ENCODE results near the gene CCDC78.

Gene CCDC78

GRCh38 chr16:674214-674881 is 51.9 kb downstream of the CCDC78 start:
- TF ChIP-seq SIN3A (IDR thresholded peaks at IDR 0.05; ENCODE audit: borderline replicate concordance, insufficient read depth, low read length) = no peak
- TF ChIP-seq TAF1 (IDR thresholded peaks at IDR 0.05; ENCODE audit: borderline replicate concordance, insufficient read depth, low read length) = no peak
- no peak for TF ChIP-seq FOXP2 (optimal IDR thresholded peaks at IDR 0.05; ENCODE audit: borderline replicate concordance, extremely low read depth, extremely low read length, insufficient read depth)
- no peak for TF ChIP-seq POLR2AphosphoS5 (IDR thresholded peaks at IDR 0.05; ENCODE audit: low read depth, low read length)
- TF ChIP-seq REST (IDR thresholded peaks at IDR 0.05; ENCODE audit: insufficient read depth in 1 of 2, low read depth in 2 of 2, low read length in 2 of 2) = no peak

GRCh38 chr16:673399-673991 is 52.7 kb downstream of the CCDC78 start:
- no peak for TF ChIP-seq SIN3A (IDR thresholded peaks at IDR 0.05; ENCODE audit: borderline replicate concordance, insufficient read depth, low read length)
- TF ChIP-seq POLR2AphosphoS5 (IDR thresholded peaks at IDR 0.05; ENCODE audit: low read depth, low read length) = no peak
- no peak for TF ChIP-seq FOXP2 (optimal IDR thresholded peaks at IDR 0.05; ENCODE audit: borderline replicate concordance, extremely low read depth, extremely low read length, insufficient read depth)
- no peak for TF ChIP-seq TAF1 (IDR thresholded peaks at IDR 0.05; ENCODE audit: borderline replicate concordance, insufficient read depth, low read length)
- no peak for TF ChIP-seq REST (IDR thresholded peaks at IDR 0.05; ENCODE audit: insufficient read depth in 1 of 2, low read depth in 2 of 2, low read length in 2 of 2)

GRCh38 chr16:672851-673250 is 53.4 kb downstream of the CCDC78 start:
- TF ChIP-seq REST (IDR thresholded peaks at IDR 0.05; ENCODE audit: insufficient read depth in 1 of 2, low read depth in 2 of 2, low read length in 2 of 2) (no peak), FOXP2 (optimal IDR thresholded peaks at IDR 0.05; ENCODE audit: borderline replicate concordance, extremely low read depth, extremely low read length, insufficient read depth) (no peak), SIN3A (IDR thresholded peaks at IDR 0.05; ENCODE audit: borderline replicate concordance, insufficient read depth, low read length) (no peak), TAF1 (IDR thresholded peaks at IDR 0.05; ENCODE audit: borderline replicate concordance, insufficient read depth, low read length) (no peak), POLR2AphosphoS5 (IDR thresholded peaks at IDR 0.05; ENCODE audit: low read depth, low read length) (no peak)
